Effector CD4-positive, alpha-beta T cell (primary cell): ENCODE measurements around the gene P2RX4.
"Not testable (repeated sequence)": the region's sequence is repeated elsewhere in the genome, so short reads cannot be mapped to it uniquely, and the experiment has no call there.

ENCODE experiments used
- DNase-seq: peaks from one replicate; pipeline ENCODE4 v3.0.0-alpha.2; 2020

The P2RX4 gene

GRCh38 chr12:121189131-121189530 lies 20.8 kb upstream of the P2RX4 start:
- no peak for DNase-seq

- DNase-seq: no peak
Observed at GRCh38 chr12:121189619-121190155, 20.2 kb upstream of the P2RX4 start.

DNA sequence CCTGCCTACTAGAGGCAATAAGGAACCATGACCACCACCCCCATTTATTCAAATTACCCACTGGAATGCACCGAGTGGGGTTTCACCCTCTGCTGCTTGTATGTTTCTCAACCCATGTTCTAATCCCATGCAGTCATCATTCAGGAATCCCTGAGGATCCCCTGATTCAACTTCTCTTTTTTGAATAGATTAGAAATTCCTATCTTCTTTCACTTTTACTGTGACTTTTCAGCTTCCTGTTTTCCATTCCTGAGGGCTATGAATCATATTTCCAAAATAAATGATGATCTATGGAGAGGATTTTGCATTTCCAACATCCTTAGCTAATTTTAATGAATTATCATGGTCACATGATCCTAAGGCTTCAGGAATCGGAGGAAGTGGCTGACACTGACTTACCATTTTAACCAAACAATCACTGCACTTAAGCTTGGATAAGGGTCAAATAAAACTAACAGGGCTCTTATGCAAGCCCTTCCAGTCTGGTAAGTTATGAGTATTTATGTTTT lies 19.4 kb upstream of the P2RX4 start:
- no peak for DNase-seq

- DNase-seq: no peak
Observed at GRCh38 chr12:121191151-121191550, 18.8 kb upstream of the P2RX4 start.

DNA sequence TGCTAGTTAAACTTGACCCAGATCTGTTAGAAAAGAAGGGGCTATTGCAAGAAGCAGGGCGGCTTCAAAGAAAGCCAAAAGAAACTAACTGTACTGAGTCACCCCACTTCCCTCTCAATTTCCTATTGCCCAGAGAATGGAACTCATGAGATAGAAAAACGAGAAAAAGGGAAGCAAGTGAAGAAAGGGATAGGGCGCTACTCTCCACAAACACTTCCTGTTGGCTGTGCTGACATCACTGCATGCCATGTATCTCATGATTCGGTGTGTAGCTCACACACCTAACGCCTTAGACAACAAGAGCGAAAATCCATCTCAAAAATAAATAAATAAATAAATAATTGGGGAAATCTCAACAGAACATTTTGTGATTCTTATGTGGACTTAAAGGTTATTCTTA lies 13.0 kb upstream of the P2RX4 start:
- DNase-seq: no peak

GRCh38 chr12:121198949-121199348 lies 11.0 kb upstream of the P2RX4 start:
- DNase-seq: no peak

- DNase-seq: not testable (repeated sequence)
Observed at GRCh38 chr12:121201140-121201539, 8.8 kb upstream of the P2RX4 start.

- DNase-seq: no peak
Observed at GRCh38 chr12:121202407-121203355, 7.2 kb upstream of the P2RX4 start.

GRCh38 chr12:121203482-121203881 lies 6.4 kb upstream of the P2RX4 start:
- no peak for DNase-seq

- no peak for DNase-seq
Observed at GRCh38 chr12:121205491-121205890, 4.4 kb upstream of the P2RX4 start.

DNA sequence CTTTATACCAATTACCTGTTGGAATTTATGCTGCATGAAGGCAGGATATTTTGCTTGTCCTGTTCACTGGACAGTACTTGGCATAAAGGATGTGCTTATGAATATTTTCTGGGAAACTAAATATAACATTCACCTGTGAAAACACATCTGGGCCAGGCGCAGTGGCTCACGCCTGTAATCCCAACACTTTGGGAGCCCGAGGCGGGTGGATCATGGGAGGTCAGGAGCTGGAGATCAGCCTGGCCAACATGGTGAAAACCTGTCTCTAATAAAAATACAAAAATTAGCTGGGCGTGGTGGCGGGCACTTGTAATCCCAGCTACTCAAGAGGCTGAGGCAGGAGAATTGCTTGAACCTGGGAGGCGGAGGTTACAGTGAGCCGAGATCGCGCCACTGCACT lies 1.4 kb upstream of the P2RX4 start:
- not testable (repeated sequence) for DNase-seq

DNA sequence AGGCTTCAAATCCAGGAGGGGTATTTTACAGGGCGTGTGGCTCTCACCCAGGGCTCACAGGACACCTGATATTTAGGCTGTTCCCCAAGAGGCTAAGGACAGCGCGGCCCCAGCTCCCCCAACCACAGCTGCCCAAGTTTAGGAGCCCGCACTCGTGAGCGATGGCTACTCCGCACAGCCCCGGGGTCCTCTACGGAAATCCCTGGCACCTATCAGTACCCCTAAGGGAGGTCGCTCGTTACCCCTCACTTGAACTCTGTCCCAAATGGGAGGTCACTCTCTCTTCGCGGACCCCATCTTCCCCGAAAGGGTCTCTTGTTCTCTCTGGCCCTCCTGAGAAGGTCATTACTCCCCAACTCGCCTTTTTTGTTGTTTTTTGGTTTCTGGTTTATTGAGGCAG lies 708 bp upstream of the P2RX4 start:
- no peak for DNase-seq

GRCh38 chr12:121212875-121213274 lies 2.9 kb downstream of the P2RX4 start:
- DNase-seq: no peak

DNA sequence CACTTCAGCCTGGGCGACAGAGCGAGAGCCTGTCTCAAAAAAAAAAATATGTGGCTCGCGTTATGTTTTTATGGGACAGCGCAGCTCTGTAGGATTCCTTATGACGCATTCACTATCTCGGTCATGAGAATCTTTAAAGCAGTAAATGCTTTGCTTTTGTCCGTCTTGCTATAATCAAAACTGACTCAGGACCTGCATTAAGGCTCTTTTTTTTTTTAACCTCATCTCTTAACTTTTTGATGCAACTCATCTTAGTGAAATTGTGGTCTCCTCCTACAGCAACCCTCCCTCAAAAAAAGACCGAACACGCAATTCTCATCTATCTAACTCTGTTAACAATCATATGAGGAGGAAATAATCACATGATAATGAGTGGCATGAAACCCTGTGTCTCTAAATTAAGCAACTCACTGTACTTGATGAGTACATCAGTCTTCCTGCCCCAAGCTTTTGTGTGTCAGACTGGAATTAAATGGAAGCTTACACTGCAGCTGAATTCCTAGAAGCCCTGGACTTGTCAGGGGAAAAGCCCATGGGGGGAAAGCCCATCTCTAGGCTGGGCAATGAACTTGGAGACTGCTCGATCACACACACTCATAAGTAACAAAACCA lies 4.3 kb downstream of the P2RX4 start:
- DNase-seq: no peak

GRCh38 chr12:121214855-121215745 lies 5.2 kb downstream of the P2RX4 start:
- DNase-seq: no peak

DNA sequence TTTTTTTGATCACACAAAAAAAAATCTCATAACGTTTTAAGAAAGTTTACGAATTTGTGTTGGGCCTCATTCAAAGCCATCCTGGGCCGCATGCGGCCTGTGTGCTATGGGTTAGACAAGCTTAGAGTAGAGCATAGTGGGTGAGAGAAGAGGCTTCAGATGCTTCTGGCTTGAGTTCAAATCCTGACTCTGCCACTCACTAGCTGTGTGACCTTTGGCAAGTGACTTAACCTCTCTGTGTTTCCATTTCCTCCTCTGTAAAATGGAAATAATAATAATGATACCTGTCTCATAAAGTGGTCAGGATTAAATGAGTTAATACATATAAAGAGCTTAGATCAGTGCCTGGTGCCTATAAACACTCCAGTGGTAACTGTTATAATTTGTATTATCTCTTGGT lies 6.2 kb downstream of the P2RX4 start:
- DNase-seq: no peak

GRCh38 chr12:121217063-121217462 lies 7.1 kb downstream of the P2RX4 start:
- DNase-seq: no peak

GRCh38 chr12:121217761-121218160 lies 7.8 kb downstream of the P2RX4 start:
- no peak for DNase-seq

DNA sequence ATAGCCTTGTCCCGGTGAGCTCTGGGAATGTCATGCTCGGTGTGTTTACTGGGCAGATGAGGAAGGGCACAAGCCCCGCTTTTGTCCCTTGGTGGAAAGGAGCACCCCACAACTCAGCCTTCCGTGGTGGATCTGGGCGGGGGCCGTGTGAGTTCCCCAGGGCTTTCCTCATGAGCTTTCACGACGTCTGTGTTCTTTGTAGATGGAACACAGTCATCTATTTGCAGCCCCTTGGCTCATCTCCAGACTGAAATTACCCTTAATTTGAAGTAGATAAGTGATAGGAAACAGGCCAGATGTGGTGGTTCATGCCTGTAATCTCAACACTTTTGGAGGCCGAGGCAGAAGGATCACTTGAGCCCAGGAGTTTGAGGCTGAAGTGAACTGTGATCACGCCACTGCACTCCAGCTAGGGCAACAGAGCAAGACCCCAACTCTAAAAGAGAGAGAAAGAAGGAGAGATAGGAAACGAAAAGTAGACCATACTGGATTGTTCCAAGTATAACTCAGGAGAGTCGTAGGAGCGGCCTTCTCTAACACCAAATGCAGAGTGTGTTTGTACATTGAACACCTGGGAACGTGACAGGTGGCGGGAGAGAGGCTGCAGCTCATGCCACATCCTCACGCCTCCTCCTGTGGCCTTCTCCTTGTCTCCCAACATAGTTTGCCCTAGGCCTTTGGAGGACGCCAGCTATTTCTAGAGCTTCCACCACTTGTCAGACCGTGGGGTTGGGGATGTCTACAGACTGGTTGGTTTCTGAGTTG lies 8.8 kb downstream of the P2RX4 start:
- DNase-seq: no peak

DNA sequence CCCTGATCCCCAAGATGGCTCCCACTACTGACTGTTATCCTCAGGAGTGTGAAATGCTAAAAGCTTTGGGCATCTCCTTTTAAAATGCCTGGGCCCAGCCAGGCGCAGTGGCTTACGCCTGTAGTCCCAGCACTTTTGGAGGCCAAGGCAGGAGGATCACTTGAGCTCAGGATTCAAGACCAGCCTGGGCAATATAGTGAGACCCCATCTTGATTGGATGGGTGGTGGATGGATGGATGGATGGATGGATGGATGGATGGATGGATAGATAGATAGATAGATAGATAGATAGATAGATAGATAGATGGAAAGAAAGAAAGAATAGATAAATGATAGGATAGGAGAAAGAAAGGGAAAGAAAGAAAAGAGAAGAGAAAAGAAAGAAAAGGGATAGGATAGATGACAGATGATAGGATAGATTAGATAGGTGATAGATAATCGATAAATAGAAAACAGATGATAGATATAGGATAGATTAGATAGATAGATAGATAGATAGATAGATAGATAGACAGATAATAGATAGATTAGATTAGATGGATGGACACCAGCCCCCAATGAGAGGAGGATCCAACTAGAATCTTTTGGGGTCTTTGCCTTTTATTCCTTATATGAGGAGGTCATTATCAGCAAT lies 9.5 kb downstream of the P2RX4 start:
- no peak for DNase-seq

GRCh38 chr12:121222847-121223246 lies 12.9 kb downstream of the P2RX4 start:
- no peak for DNase-seq
